ENCODE data around the gene VAMP7. TPM values are rescaled to one million over a fixed set of nuclear protein-coding genes. Genes with fewer than 3 reads are reported as not detected.

VAMP7 gene
- total RNA-seq, 2 donors from 2014 or later: 26.5 to 38.7 TPM

Other genes starting within 250 kb of the VAMP7 start
- under 1 TPM; 0.31 to 0.62 TPM for gene IL9R, start 116.4 kb downstream of the VAMP7 start, total RNA-seq